Smooth muscle cell of the brain vasculature (primary cell): ENCODE results near the gene UBE2D2.

Experiments
- DNase-seq: peaks from one replicate; pipeline ENCODE4 v3.0.0-alpha.2; 2012; ENCODE audit warnings: low read depth, low spot score

The UBE2D2 gene

GRCh38 chr5:139647506-139648204 lies 86.5 kb downstream of the UBE2D2 start:
- DNase-seq = no peak

DNA sequence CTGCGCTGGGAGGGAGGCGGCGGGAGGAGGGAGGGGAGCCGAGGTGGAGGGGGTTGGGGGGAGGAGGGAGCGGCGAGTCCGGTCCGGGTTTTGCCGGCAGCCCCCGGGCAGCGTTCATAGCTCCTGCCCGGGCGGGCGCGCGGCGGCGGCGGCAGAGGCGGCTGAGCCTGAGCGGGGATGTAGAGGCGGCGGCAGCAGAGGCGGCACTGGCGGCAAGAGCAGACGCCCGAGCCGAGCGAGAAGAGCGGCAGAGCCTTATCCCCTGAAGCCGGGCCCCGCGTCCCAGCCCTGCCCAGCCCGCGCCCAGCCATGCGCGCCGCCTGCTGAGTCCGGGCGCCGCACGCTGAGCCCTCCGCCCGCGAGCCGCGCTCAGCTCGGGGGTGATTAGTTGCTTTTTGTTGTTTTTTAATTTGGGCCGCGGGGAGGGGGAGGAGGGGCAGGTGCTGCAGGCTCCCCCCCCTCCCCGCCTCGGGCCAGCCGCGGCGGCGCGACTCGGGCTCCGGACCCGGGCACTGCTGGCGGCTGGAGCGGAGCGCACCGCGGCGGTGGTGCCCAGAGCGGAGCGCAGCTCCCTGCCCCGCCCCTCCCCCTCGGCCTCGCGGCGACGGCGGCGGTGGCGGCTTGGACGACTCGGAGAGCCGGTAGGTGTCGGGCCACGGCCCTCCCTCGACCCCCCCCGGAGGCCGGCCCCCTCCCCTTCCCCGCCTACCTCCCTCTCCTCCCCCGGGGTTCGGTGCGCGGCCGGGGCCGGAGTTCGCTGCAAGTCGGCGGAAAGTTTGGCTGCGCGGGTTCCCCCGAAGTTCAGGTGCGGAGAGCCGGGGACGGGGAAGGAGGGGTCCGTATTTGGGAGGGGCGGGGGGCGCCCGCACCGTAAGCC lies 87.3 kb downstream of the UBE2D2 start, which contains the start of gene CXXC5:
CXXC5 (plus strand) TSS at position 145 of the 877 bp plus-strand sequence. CDS start 32,175 bp downstream, outside the sequence.
- no peak for DNase-seq

- DNase-seq = no peak
Observed at GRCh38 chr5:139649082-139649991, 88.2 kb downstream of the UBE2D2 start.

- DNase-seq = no peak
Observed at GRCh38 chr5:139650031-139650688, 89.0 kb downstream of the UBE2D2 start.

DNA sequence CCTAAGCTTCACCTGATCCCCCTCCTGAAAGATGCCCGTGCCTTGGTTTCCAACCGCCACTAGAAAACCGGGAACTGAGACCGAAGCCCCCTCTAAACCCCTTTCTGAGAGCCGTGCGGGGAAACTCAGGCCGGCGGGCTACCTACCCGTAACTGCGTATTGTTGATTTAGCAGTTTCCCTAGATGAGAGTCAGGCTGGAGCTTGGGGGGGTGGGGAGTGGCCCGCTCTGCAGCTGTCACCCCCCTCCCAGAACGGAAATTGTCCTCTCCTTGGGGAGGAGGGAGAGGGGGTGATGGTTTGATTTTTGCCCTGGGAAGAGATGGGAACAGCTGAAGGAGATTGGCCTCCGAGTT lies 89.5 kb downstream of the UBE2D2 start:
- no peak for DNase-seq

DNA sequence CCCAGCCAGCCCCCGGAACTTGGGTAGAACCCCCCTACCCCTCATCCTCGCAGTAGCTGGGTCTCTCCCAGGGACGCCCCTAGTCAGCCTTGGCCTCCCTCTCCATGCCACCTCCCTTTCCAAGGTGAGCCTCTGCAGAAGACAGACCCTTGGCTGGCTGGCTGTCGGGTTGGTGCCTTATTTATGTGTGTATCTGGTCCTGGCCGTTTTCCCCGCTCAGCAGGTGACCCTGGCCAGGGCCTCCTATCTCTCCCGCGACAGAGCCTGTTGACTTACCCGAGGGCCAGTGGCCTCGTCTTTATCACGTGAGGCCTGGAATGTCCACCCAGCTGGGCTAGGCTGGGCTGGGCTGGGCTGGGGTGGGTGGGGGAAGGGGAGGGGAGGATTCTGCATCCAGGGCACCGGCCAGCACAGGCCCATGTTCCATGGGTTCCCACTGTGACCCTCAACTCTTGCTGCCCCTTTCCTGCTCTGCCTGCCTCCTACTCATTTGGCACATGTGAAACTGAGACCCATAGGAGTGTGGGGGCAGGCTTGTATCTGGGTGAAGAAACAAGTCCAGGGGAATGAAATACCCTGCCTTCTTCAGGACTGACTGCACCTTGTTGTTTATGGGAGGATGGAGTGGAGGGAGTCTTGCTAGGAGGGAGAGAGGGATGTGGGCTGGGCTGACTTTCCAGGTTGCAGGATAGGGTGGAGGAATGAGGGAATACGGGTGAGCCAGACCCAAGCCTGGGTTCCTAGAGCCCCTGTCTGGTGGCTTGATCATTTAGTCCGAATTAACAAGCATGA lies 90.1 kb downstream of the UBE2D2 start:
- no peak for DNase-seq

- no peak for DNase-seq
Observed at GRCh38 chr5:139651853-139652787, 91.0 kb downstream of the UBE2D2 start.

- DNase-seq = no peak
Observed at GRCh38 chr5:139652788-139653241, 91.7 kb downstream of the UBE2D2 start.

- no peak for DNase-seq
Observed at GRCh38 chr5:139653616-139654015, 92.5 kb downstream of the UBE2D2 start.

DNA sequence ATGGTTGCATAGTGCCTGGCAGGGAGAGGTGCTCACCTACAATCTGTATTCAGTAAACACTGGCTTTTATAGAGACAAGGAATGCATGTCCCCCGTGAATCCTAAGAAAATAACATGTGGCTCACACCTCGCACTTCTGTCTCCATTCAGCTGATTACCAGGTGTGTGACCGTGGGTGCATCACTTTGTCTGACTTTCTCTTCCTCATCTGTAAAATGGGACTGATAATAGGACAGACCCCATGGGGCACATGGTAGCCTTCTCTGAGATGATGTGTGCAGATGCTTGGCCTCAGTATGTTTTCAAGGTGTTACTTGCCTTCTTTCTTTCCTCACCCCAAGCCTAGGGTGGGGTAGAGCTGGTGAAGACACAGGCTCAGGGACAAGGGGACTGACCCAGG lies 93.3 kb downstream of the UBE2D2 start:
- no peak for DNase-seq

- DNase-seq = no peak
Observed at GRCh38 chr5:139654871-139655491, 93.8 kb downstream of the UBE2D2 start.

DNA sequence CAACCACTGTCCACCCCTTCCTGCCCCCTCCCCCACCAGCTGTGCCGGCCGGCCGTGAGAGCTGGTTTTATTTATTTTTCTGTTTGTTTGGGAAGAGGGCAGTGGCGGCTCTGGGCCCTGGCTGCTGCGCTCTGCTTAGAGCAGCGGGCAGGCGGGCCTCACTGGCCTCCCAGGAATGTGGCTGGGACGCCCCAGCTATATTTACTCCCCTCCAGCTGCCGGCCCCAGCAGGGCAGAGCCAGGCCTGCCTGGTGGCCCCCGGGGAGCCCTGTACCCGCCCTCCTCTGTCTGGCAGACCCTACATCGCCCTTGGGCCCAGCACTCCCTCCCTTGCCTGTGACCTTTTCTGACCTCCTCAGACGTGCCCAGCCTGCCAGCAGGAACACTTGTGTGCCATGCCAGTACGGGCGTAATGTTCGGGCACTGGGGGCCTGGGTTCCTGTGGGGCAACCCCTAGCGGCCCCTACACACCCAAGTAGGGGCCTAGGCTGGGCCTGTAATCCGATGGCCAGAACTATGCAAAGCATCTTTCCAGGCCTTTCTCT lies 94.7 kb downstream of the UBE2D2 start:
- no peak for DNase-seq

DNA sequence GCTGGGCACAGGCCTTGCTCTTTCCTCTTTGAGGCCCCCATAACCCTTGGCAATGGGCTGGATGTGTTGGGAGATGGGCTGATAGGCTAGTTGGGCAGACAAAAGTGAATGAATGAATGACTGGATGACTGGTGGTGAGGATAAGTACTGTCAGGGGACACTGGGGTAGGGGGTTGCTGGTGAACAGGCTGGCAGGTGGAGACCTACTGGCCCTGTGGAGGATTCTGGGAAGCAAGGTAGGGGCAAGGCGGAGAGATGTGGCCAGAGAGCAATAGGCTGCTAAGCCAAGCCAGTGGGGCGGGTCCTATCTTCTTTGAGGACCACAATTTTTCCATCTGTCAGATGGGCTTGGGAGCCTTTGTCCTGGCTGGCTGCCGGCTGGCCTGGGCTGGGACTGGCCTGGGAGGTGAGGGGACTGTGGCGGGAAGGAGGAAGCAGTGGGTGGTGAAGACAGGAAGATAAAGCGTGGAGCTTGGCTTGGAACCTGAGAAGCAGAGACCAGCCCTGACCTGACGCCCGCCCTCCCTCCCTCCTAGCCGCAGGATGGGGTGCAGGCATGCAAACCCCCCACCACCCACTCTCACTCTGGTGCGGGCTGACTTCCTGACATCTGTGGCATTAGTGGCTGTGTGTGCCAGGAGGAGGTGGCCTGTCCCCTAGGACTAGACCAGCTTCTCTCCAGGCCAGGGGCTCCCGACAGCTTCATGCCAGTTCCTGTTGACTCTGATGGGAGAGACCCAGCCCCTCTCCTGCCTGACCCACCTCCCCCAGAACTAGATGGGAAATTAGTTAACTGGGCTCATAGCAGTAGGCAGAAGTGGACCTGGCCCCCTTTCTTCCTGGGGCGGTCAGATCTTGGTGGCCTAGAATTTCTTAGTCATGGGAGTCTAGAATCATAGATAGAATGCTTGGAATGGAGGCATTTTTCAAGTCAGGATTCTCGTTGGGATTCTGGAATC lies 96.5 kb downstream of the UBE2D2 start:
- DNase-seq = no peak

DNA sequence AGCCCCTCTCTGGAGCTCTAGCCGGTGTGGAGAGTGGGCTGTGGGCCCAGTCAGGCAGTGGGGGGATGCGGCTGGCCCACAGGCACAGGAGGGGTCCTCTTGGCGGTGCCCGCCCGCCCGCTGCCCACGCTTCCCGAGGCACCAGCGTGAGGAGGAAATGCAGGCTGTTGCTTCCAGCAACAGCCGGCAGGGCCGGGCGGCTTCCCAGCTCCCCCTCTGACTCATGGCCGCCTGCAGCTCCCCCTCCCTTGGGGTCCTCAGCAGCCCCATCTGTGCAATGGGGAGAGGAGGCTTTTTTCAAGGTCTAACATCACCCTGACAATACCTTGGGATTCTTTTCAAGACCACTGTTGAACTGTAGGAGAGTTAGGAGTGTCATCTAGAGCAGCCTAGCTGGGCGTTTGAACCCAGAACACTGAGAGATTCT lies 97.4 kb downstream of the UBE2D2 start:
- no peak for DNase-seq

- no peak for DNase-seq
Observed at GRCh38 chr5:139658928-139659667, 98.0 kb downstream of the UBE2D2 start.

DNA sequence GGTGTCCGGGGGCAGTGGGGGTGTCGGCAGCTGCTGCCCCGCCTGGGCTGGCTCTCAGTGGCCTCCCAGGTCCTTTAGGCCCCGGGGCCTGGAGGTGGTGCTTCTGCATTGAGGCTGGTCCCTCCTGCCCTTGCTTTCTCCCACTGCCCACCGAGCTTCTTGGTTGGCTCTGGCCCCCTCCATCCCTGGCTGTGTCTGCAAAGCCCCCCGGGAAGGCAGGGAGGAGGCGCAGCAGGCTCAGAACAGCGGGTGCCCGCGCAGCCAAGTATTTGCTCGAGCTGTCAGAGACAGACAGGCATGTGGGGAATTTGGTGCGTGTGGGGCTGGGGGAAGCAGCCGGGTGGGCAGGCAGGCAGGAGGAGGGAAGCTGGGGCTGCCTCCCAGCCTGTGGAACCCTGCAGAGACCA lies 98.6 kb downstream of the UBE2D2 start:
- DNase-seq = no peak
